22Rv1 (cell line): ENCODE data around the gene OPRL1.

Experiments
- ZFX ChIP-seq: fragments of 450-650 bp; IDR thresholded peaks from 2 replicates; pipeline ENCODE4 v1.6.1; 2017; ENCODE audit warnings: antibody characterized with exemption, borderline replicate concordance
- TF ChIP-seq, protein P1 (sequence below): fragments of 450-650 bp; IDR thresholded peaks from 2 replicates; pipeline ENCODE4 v1.5.1; 2017; ENCODE audit warnings: mild to moderate bottlenecking

- TF ChIP-seq, protein P1, sequence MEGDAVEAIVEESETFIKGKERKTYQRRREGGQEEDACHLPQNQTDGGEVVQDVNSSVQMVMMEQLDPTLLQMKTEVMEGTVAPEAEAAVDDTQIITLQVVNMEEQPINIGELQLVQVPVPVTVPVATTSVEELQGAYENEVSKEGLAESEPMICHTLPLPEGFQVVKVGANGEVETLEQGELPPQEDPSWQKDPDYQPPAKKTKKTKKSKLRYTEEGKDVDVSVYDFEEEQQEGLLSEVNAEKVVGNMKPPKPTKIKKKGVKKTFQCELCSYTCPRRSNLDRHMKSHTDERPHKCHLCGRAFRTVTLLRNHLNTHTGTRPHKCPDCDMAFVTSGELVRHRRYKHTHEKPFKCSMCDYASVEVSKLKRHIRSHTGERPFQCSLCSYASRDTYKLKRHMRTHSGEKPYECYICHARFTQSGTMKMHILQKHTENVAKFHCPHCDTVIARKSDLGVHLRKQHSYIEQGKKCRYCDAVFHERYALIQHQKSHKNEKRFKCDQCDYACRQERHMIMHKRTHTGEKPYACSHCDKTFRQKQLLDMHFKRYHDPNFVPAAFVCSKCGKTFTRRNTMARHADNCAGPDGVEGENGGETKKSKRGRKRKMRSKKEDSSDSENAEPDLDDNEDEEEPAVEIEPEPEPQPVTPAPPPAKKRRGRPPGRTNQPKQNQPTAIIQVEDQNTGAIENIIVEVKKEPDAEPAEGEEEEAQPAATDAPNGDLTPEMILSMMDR: no peak
- TF ChIP-seq ZFX: no peak
Measured at GRCh38 chr20:64051561-64052325, 28.1 kb upstream of the OPRL1 start.
